ENCODE measurements around the gene VSIG4. TPM values are rescaled to one million over a fixed set of nuclear protein-coding genes. Genes with fewer than 3 reads are reported as not detected.

VSIG4 gene
- total and polyA plus RNA-seq, 2 experiments from 2014 or later = not detected

GRCh38 chrX:66021401-66021764, 18.5 kb downstream of the VSIG4 start:
- H3K4me2 ChIP-seq (ENCODE audit: unreplicated experiment) = no peak overlapping the region
- H3K4me1 ChIP-seq (ENCODE audit: insufficient read depth) = no peaks in the 10 kb centered on the region
- in situ Hi-C loops (cut with MboI) = no loop called here
- H3K4me3 ChIP-seq = no peak overlapping the region
- no peak overlapping the region for H2AFZ ChIP-seq
- no peaks in the 10 kb centered on the region for H3F3A ChIP-seq (ENCODE audit: insufficient read depth)
- no peak for DNase-seq
- TF ChIP-seq EZH2phosphoT487 (IDR thresholded peaks at IDR 0.05; ENCODE audit: insufficient read depth, low read depth) = no peak
- TF ChIP-seq EZH2 (IDR thresholded peaks at IDR 0.05; ENCODE audit: insufficient read depth, poor library complexity, severe bottlenecking) = no peak
- H3K79me2 ChIP-seq (ENCODE audit: insufficient read depth) = no peaks in the 10 kb centered on the region
- H3K9me3 ChIP-seq (ENCODE audit: low read depth) = no peaks in the 10 kb centered on the region
- no peaks in the 10 kb centered on the region for H3K9me2 ChIP-seq (ENCODE audit: insufficient read depth)
- H3K27ac ChIP-seq = no peak overlapping the region
- H4K20me1 ChIP-seq (ENCODE audit: insufficient read depth) = no peaks in the 10 kb centered on the region
- no peaks in the 10 kb centered on the region for H3K27me3 ChIP-seq (replicated peaks; ENCODE audit: insufficient read depth)
- H3K9ac ChIP-seq = no peak overlapping the region
- no peaks in the 10 kb centered on the region for H3K36me3 ChIP-seq (ENCODE audit: low read depth)
- 0 to 56% methylated on average over 1 of the region's 1 CpG for WGBS, 2 experiments (ENCODE audit: low coverage in 1 of 2, low lambda C conversion rate in 2 of 2, missing lambda C conversion rate in 2 of 2)

DNA sequence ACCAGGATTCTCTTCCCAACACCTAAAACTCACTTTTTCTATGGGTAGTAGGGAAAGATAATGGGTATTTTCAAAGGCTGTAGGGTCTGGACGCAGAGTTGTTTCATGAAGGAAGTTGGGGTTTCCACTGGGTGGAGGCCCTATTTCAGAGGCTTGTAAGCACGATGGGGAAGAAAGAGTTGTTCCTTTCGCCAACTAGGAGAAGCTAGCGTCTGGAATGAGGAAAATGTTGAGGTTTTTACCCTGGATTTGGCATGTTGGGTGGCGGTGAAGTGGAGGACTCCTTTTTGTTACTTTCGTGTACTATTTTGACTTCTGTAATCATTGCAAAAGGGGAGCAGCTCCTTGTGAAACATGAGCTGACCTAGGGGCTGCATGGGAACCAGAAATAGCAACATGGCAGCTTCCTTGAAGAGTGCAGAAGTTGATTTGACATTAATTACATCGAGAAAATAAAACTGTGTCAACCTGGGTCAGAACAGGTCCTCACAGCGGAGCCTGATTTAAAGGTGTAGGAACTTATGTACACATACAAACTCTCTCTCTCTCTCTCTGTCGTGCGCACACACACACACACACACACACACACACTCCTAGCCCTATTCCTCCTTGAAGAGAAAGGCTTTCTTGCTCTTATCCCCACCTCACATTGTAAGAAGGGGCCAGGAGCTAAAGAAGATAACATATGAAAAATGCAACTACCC, 19.1 kb downstream of the VSIG4 start:
- no peak overlapping the region for H3K4me2 ChIP-seq (ENCODE audit: unreplicated experiment)
- TF ChIP-seq EZH2phosphoT487 (IDR thresholded peaks at IDR 0.05; ENCODE audit: insufficient read depth, low read depth) (no peak), EZH2 (IDR thresholded peaks at IDR 0.05; ENCODE audit: insufficient read depth, poor library complexity, severe bottlenecking) (no peak)
- H2AFZ ChIP-seq = no peak overlapping the region
- H3K9ac ChIP-seq = no peak overlapping the region
- no peaks in the 10 kb centered on the region for H3K4me1 ChIP-seq (ENCODE audit: insufficient read depth)
- 23 to 29% methylated on average over 10 of the region's 10 CpGs for WGBS, 2 experiments (ENCODE audit: low coverage in 1 of 2, low lambda C conversion rate in 2 of 2, missing lambda C conversion rate in 2 of 2)
- in situ Hi-C loops (cut with MboI) = no loop called here
- H4K20me1 ChIP-seq (ENCODE audit: insufficient read depth) = no peaks in the 10 kb centered on the region
- H3K27ac ChIP-seq = no peak overlapping the region
- H3K36me3 ChIP-seq (ENCODE audit: low read depth) = no peaks in the 10 kb centered on the region
- no peaks in the 10 kb centered on the region for H3K9me2 ChIP-seq (ENCODE audit: insufficient read depth)
- no peaks in the 10 kb centered on the region for H3K27me3 ChIP-seq (replicated peaks; ENCODE audit: insufficient read depth)
- DNase-seq = no peak
- no peaks in the 10 kb centered on the region for H3F3A ChIP-seq (ENCODE audit: insufficient read depth)
- no peak overlapping the region for H3K4me3 ChIP-seq
- H3K9me3 ChIP-seq (ENCODE audit: low read depth) = no peaks in the 10 kb centered on the region
- H3K79me2 ChIP-seq (ENCODE audit: insufficient read depth) = no peaks in the 10 kb centered on the region

DNA sequence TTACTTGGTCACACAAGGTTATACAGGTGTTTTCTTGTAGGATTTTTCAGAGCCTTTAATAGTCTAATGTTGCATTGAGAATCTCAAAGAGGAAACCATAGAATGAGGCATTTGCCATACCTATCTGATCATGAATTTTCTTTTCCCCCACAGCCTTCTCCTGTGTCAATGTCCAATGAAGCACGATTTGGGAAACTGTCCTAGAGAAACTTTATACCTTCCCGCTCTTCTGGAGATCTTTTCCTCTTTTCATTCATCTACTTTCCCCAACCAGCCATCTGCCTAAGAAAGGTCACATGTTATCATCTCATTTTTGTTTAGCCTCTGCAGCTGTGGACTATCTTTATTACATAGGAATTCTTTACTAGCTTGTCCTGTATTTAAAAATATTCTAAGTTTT, 19.9 kb downstream of the VSIG4 start:
- Histone ChIP-seq H3K79me2 (ENCODE audit: insufficient read depth) (no peaks in the 10 kb centered on the region), H4K20me1 (ENCODE audit: insufficient read depth) (no peaks in the 10 kb centered on the region), H3K9ac (no peak overlapping the region), H2AFZ (no peak overlapping the region), H3K27ac (no peak overlapping the region), H3K9me2 (ENCODE audit: insufficient read depth) (no peaks in the 10 kb centered on the region), H3K4me1 (ENCODE audit: insufficient read depth) (no peaks in the 10 kb centered on the region), H3K36me3 (ENCODE audit: low read depth) (no peaks in the 10 kb centered on the region), H3K4me2 (ENCODE audit: unreplicated experiment) (no peak overlapping the region), H3K9me3 (ENCODE audit: low read depth) (no peaks in the 10 kb centered on the region), H3K4me3 (no peak overlapping the region), H3F3A (ENCODE audit: insufficient read depth) (no peaks in the 10 kb centered on the region), H3K27me3 (replicated peaks; ENCODE audit: insufficient read depth) (no peaks in the 10 kb centered on the region)
- in situ Hi-C loops (cut with MboI) = no loop called here
- no peak for TF ChIP-seq EZH2 (IDR thresholded peaks at IDR 0.05; ENCODE audit: insufficient read depth, poor library complexity, severe bottlenecking)
- TF ChIP-seq EZH2phosphoT487 (IDR thresholded peaks at IDR 0.05; ENCODE audit: insufficient read depth, low read depth) = no peak
- DNase-seq = no peak
- 32 to 34% methylated on average over 2 of the region's 2 CpGs for WGBS, 2 experiments (ENCODE audit: low coverage in 1 of 2, low lambda C conversion rate in 2 of 2, missing lambda C conversion rate in 2 of 2)

DNA sequence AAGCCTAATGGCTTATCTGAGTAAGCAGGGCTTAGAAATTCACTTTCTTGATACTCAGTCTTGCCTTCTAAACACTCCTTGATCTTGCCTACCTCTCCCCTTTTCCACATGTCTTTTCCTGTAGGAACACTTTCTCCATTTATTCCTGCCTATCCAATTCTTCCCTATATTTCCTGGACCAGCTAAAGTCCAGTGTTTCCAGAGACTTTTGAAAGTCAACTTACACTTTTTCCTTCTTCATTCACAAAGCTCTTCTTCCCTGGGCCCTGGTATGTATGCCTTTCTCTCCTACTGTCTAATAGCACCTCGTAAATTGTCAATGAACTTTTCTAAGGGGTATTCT, 20.6 kb downstream of the VSIG4 start:
- Histone ChIP-seq H4K20me1 (ENCODE audit: insufficient read depth) (no peaks in the 10 kb centered on the region), H3K9ac (no peak overlapping the region), H2AFZ (no peak overlapping the region), H3K79me2 (ENCODE audit: insufficient read depth) (no peaks in the 10 kb centered on the region), H3K4me3 (no peak overlapping the region), H3K27ac (no peak overlapping the region), H3F3A (ENCODE audit: insufficient read depth) (no peaks in the 10 kb centered on the region), H3K9me3 (ENCODE audit: low read depth) (no peaks in the 10 kb centered on the region), H3K4me1 (ENCODE audit: insufficient read depth) (no peaks in the 10 kb centered on the region), H3K9me2 (ENCODE audit: insufficient read depth) (no peaks in the 10 kb centered on the region), H3K4me2 (ENCODE audit: unreplicated experiment) (no peak overlapping the region), H3K36me3 (ENCODE audit: low read depth) (no peaks in the 10 kb centered on the region), H3K27me3 (replicated peaks; ENCODE audit: insufficient read depth) (no peaks in the 10 kb centered on the region)
- no peak for TF ChIP-seq EZH2 (IDR thresholded peaks at IDR 0.05; ENCODE audit: insufficient read depth, poor library complexity, severe bottlenecking)
- no peak for TF ChIP-seq EZH2phosphoT487 (IDR thresholded peaks at IDR 0.05; ENCODE audit: insufficient read depth, low read depth)
- in situ Hi-C loops (cut with MboI) = no loop called here
- 20 to 32% methylated on average over 1 of the region's 1 CpG for WGBS, 2 experiments (ENCODE audit: low coverage in 1 of 2, low lambda C conversion rate in 2 of 2, missing lambda C conversion rate in 2 of 2)
- DNase-seq = no peak

Measured in GM23248 (cell line).